ENCODE measurements around the gene GSN.

Gene GSN

DNA sequence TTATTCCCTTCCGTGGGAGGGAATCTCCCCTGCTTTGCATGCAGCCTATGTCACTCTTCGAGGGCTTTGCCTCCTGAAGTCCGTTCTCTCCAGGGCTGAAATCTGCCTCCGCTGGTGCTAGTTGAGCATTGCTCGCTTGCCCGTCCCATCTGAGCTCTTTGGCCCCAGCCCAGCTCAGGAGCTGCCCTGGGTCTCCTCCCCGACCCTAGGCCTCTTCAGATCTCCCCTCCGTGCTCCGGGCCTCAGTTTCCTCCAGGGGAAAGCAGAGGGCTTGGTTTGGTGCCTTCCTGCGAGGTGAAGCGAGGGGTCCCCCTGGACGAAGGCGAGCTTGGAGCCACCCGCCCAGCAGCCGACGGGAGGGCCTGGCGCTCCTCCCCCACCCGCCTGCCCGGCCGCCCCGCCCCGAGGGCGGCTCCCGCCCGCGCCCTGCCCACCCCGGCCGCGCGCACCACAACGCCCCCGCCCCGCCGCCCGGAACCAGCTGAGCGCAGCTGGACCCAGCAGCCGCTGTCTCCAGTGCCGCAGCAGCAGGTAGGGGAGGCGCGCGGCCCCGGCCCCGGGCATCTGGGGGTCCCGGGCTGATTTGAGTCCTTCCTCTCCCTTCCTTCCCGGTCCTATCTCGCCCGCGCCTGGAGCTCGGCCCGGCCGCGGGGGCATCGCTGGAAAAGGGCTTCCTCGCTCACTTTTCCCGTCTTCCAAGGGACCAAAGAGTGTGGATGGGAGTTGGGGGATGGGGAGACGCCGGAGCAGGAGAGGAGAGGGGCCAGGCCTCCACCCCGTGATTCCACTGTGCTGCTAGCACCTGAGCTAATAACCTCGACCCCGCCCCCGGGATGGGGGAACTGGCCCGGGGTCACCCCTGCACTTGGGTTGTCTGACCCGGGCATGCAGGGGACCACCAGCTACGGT, at the start of gene GSN:
Gene GSN, plus strand, starts transcription at position 474 of the 909 bp plus-strand sequence. CDS start 33,810 bp downstream, outside the sequence.
- peak; percentile 90 for DNase-seq (ENCODE audit: low spot score)

DNA sequence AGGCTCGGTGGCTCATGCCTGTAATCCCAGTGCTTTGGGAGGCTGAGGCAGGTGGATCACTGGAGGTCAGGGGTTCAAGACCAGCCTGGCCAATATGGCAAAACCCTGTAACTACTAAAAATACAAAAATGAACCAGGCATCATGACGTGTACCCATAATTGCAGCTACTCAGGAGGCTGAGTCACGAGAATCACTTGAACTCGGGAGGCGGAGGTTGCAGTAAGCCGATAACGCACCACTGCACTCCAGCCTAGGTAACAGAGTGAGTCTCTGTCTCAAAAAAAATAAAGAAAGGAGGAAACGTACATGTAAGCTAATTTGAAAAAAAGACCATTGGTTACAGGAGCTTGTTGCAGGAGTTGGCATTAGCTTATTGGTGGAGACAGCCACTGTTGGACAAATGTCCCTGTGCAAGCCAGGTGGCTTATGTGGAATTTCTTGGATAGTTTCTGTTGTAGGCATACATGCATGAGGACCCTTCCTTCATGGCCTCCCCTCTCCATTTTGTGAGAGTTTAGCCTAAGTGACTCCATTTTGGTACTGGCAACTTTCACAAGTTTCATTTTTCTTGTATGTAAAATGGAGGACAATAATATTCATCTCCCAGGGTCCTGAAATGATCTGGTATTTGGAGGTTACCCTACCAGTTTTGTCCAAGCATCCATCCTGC, 49.5 kb upstream of the GSN start:
- DNase-seq (ENCODE audit: low spot score): no peak

DNA sequence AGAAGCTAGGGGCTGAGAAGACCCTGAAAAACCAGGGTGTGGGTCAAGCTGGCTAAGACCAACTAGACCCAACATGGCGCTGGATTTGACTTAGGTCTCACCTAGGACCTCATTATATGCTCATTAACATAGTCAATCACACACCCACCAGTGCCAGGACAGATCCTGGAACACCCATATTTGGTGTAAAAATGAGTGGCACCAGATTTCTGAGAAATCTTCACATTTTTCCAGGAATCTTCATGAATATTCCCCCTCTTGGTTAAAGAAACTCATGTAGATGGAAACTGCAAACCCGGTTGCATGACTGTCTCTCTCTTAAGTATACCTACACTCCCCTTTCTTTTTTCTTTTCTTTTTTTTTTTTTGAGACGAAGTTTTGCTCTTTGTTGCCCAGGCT, 48.4 kb upstream of the GSN start:
- DNase-seq (ENCODE audit: low spot score): no peak

DNA sequence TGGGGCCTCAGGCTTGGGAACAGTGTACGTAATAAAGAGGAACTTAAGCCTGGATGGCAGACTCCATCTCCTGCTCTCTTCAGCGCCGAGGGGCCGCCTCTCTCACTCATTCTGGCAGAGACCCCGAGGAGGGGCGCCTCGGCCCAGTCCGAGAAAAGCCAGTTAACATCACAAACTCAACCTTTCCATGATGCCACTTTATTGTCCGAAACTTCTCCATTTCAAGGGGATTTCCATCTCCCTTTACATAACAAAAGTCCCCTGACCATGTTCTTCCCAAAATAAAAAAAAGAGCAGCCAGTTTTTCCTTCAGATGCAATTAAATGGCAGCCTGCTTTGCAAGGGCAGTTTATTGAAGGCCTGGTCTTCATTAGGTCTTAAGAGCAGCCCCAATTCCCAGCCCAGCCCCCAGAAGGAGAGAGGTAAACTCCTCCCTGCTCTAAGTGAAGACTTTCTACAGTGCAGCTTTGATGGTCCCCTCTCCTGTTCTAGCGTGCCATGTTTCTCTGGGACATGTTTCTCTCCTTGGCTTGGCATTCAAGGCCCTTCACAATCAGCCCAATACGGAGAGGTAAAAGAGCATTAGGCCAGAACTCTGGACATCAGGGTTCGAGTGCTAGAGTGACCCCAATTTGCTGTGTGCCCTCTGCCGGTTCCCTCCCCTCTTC, 46.8 kb upstream of the GSN start:
- peak; percentile 15 for DNase-seq (ENCODE audit: low spot score)

DNA sequence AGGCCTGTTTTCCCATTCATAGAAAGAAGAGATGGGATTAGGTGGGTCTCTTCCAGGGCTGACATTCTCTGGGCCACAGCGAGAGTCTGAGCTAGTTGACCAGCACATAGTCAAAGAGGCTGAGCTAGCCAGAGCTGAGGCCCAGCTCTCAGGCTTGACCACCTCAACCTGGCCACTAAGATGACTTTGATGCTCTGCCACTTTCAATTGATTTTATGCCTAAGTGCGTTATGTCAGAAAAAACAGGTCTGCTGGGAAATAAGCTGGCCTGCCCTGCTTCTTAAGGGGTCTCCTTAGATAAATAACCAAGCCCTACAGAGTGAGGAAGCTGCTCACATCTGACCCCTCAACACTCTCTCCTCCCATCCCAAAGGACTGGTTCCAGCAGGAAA, 46.3 kb upstream of the GSN start:
- no peak for DNase-seq (ENCODE audit: low spot score)

DNA sequence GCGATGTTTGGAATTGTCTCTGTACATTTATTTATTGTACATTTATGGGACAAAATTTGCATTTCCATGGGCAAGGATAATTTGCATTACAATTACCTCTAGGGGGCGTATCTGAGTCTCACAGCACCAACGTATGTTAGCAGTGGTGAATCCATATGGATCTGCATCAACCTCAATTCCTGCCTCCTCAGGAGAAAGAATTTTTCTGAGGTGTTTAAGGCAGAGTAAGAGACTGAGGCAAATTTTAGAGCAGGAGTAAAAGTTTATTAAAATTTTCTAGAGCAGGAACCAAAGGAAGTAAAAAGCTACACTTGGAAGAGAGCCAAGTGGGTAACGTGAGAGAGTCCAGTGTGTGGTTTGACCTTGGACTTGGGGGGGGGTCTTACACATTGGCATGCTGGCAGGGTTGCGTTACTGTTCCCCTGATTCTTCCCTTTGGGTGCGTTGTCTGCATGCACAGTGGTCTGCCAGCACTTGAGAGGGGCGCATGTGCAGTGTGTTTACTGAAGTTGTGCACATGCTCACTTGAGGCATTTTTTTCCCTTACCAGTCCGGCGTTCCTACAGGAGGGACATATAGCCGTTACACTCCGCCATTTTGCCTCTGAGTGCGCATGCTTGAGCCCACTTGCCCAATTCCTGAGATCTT, 45.3 kb upstream of the GSN start:
- peak; percentile 78 for DNase-seq (ENCODE audit: low spot score)

DNA sequence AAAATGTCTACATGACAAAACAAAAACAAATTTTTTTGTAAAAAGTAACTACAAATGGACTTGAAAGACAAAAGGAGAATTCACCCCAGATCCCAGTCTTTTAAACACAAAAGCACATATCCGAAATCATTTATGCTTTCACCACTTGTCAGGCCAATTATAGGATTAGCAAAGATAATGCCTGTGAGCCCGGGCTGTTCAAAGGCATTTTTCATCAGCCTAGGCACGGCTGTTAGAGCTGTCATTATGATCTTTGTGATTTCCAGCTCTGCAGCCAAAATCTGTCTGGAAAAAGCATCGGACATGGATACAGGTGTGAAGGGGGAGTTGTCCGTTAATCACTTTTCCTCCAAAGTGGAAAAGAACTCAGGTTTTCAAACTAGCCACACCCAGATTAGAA, 42.7 kb upstream of the GSN start:
- no peak for DNase-seq (ENCODE audit: low spot score)

DNA sequence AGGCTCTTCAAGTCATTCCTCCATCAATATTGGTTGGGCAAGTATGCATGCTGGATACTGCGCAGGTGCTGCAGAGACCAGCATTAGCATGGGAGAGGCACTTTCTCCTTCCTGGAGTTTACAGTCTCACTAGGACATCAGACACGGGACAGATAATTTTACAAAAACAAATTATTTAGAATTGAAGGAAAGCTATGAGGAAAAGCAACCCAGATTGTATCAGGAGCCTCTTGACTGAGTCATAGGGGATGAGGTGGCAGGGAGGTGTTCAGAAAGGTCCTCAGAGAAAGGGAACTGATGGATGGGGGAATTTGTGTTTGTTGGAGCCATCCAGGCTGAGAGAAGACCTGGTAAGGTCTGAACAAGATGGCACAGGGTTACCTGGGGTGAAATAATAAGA, 41.8 kb upstream of the GSN start:
- no peak for DNase-seq (ENCODE audit: low spot score)

DNA sequence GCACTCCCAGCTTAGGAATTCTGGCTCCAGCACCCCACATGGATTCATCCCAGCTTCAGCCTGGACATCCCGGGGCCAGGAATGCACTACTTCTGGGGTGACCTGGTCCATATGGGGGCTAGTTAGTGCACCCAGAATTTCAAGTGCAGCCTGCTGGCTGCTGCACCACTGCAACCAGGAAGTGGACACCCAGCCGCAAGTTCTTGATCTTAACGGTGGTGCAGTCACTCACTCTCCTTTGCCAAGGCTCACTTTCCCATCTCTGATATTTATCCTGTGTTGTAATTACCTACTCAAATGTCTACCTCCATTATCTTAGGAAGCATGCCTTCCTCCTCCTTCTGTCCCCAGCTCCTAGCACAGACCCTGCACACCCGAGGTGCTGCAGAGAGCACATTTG, 40.1 kb upstream of the GSN start:
- no peak for DNase-seq (ENCODE audit: low spot score)

DNA sequence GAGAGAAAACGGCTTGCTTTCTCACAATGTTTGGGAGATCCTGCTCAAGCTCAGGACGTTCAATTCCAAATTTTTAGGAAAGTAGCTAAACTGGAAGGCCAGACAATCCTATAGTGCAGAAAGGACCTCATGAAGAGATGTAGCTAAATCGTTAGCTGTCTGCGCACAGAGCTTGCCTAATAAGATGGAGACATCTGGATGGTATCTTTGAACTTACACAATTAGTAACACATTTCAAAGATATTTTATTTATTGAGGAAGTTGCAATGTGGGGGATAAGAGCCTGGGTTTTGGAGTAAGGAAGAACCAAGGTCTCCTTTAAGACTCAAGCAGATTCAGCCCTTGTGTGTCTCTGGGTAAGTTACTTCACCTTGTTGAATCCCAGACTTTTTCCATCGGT, 37.7 kb upstream of the GSN start:
- no peak for DNase-seq (ENCODE audit: low spot score)

DNA sequence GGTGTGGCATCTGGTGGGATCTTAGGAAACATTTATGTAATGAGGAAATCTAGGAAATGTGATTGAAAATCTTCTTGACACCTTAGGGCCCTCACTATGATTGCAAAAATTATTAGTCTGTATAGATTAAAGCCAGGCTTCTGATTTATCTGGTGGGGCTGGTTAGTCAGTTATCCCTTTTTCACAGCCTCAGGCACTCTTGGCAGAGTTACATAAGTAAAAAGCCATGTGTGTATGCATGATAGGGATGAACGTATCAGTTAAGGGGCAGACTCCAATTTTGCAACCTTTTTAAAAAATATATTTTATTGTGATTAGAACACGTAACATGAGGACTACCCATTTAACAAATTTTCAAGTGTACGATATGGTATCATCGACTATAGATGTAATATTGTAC, 35.7 kb upstream of the GSN start:
- DNase-seq (ENCODE audit: low spot score): no peak

DNA sequence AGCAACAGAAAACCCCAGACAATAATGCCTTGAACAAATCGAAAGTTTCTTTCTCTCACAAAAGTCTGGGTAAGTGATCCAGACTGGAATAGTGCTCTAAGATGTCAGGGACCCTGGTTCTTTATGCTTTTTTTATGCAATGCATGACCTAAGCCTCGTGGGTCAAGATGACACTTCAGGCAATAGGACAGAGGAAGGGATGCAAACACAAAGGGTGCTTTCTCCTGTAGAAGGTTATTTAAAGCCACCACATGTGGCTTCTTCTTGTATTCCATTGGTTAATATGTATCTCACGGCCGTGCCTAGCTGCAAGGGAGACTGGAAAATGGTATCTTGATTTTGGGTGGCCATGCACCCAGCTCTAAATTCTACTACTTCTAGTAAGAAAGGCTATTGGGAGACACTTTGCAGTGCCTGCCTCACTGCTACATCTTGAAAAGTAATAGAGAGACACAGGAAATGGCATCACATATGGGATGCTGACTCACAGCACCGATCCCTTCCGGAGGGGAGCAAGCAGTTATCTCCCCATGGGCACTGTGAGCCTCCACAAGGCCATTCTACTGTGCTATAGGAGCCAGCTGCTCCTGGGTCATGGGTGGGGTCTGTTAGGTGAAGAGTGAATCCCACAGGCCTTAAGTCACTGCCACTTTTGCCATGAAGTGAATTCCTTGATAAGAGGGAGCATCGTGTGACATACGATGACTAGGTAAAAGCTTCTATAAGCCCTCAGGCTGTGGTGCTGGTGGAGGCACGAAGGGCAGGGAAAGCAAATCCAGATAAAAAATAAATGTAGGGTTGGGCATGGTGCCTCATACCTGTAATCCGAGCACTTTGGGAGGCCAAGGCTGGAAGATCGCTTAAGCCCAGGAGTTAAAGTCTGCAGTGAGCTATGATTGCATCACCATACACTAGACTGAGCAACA, 33.8 kb upstream of the GSN start:
- DNase-seq (ENCODE audit: low spot score): no peak

DNA sequence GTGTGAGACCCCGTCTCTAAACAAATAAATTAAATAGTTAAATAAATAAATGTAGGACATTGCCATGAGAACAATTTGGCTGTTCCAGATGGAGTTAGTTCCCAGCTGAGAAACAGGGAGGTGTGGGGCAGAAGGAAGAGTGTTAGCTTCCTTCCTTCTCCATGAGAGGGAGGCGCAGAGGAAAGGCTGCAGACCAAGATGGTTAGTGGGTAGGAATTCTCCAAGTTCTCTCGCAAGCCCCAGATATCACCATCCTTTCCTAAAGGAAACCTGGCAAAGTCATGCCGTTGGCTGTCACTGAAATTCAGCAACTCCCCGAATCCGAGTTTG, 33.2 kb upstream of the GSN start:
- DNase-seq (ENCODE audit: low spot score): no peak

DNA sequence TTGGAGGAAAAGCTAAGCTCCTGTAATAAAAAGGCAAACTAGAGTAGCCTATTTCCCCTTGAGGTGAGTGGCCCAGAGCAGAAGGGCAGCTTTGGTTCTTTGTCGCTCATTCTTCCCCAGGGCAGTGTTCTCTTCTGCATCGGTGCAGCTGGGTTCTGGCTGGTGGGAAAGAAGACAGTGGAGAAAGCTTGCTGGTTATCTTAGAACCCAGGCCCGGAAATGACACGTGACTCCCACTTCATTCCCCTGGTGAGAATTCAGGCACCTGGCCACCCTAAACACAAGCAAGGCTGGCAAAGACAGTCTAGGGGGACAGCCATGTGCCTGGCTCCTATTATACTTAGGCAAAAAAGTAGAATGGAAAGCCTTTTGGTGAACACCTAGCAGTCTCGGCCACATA, 32.5 kb upstream of the GSN start:
- no peak for DNase-seq (ENCODE audit: low spot score)

DNA sequence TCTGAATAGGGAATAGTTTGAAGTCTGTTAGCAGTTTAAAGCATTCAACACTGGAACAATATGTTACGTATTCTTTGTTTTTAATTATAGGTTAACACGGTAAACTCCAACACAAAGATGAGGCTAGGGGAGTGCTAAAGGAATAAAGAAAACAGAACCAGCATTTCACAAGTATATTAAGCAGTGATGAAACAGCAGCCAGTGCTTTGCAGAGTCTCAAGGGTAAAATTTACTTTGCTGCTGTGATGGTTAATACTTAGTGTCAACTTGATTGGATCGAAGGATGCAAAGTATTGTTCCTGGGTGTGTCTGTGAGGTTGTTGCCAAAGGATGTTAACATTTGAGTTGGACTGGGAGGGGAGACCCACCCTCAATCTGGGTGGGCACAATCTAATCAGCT, 30.0 kb upstream of the GSN start:
- DNase-seq (ENCODE audit: low spot score): no peak

DNA sequence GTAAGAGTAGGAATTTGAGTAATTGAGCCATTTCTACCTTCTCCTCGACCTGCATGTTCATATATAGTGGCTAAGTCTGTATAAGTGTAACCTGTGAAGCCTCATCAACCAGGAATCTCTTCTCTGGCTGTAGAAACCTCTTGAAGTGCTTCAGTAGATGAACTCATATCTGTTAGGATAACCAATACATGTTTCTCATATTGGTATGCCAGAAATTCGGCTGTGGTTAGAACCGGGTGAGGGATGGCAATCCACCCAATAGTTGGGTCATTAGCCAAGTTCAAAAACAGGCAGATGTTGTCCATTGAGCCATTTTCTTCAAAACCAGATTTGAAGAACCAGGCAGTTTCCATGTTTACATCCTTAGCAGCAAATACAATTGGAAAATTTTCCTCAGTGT, 28.9 kb upstream of the GSN start:
- DNase-seq (ENCODE audit: low spot score): no peak

DNA sequence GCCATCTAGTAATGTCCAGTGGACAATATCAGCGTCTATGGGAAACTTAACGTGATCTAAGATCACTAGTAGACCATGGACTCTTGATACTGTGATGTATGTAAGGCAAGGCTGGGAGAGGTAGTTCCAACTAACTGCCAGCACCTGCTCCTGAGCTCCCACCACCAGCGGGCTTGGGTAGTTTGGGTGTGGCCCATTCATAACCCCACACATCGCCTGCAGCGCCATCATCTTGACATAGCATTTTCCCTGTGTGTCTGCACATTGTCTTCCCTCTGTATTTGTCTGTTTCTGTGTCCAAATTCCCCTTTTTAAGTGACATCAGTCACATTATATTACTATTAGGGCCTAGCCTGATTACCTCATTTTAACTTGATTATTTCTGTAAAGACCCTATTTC, 28.1 kb upstream of the GSN start:
- DNase-seq (ENCODE audit: low spot score): no peak

DNA sequence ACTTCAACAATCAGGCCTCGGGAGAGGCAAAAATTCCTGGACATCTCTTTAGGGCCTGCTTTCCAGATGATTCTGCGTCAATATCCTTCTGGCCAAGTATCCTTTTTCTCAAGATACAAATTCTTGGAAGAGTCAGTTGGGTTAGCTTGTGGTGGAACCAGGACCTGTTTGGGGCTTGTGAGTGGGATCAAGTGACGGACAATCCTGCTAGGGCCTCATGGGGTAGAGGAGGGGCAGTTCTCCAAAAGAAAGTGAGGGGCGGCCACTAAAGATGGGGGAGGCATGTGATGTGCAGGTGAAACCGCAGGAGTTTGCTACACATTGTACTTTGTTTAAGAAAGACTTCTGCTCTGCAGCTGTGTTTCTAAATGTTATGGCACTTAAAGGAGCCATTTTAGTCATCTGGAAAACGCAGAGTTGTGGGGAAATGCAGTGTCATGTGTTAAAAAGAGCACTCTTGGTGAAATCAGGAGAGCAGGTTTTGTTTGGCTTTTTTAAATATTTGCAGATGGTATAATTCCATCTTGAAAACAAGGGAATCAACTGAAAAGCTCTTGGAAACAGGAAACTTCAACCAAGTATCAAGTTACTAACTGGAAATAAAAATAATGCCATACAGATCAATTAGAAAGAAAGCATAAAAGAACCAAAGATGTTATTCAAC, 27.4 kb upstream of the GSN start:
- no peak for DNase-seq (ENCODE audit: low spot score)

DNA sequence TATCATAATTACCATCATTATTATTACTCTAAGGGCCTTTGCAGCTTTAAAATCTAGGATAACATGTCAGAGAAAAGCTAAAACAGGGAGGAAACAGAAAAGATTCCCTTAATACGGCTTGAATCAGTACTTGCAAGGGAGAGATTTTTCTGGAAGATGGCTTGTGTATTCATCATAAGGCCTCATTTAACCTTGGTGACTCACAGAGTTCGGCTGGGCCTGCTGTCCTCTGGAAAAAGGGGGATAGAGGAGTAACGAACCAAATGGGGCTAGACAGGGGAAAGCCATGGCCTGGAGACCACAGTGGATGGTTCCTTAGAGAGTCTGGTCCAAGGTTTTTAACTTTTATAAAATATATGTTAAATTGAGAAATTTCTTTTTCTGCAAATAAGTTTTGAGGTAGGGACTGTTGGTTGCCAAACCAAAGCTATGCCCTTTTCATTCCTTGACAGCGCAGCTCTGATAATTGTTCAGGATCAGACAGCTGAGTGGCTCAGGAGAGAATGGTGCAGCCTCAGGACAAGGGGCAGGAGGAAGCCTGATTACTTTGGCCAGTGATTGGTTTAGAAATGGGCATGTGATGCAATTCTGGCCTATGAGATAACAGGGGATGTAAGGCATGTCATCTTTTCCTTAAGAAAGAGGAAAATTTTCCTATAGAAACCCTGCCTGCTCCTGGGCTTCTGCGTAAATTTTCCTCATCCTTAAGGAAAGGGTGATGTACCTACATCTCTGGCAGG, 25.6 kb upstream of the GSN start:
- DNase-seq (ENCODE audit: low spot score): no peak

DNA sequence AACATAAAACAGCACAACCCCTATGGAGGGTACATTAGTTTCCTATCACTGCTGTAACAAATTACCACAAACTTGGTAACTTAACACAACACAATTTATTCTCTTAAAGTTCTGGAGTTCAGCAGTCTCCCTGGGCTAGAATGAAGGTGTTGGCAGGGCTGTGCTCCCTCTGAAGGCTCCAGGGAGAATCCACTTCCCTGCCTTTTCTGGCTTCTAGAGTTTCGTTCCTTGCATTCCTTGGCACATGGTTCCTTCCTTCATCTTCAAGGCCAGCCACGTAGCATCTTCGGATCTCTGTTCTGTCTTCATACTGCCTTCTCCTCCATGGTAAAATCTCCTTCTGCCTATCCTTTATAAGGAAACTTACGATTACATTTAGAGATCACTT, 25.0 kb upstream of the GSN start:
- no peak for DNase-seq (ENCODE audit: low spot score)
